ENCODE measurements around the gene MLN. TPM values are rescaled to one million over a fixed set of nuclear protein-coding genes. Genes with fewer than 3 reads are reported as not detected.

MLN gene
- total and polyA plus RNA-seq, 2 donors (not counting 3 experiments of a cell fraction or from before 2014, with no cell fraction given) = not detected

DNA sequence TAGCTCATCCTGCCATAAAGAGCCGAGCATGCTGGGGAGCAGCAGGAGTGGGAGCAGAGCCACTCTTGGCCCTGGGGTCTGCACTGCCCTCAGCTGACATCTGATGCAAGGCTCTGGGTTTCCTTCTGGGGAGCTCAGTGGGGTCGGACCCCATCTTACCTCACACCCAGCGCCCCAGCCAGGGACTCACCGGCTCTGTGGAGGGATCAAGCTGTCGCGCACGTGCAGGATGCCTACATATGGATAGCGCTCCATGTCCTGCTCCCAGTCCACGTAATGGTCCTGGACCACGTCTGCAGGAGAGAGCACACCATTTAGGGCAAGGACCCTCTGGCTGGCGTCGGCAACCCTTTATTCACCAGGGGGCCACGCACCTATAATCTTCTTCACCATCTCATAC, 27.0 kb downstream of the MLN start:
- no peaks in the 10 kb centered on the region for H4K20me1 ChIP-seq (replicated peaks; ENCODE audit: control insufficient read depth, extremely low read depth, insufficient read depth, low read length)
- H3K9ac ChIP-seq (replicated peaks; ENCODE audit: extremely low read depth, insufficient read depth, low read length) = no peak overlapping the region
- no peaks in the 10 kb centered on the region for H3K9me1 ChIP-seq (replicated peaks; ENCODE audit: control insufficient read depth, extremely low read depth, insufficient read depth, low read length)
- ChIA-PET CTCF (no interaction called here), POLR2A (no interaction called here)
- no peak overlapping the region for H3K27ac ChIP-seq (ENCODE audit: insufficient read depth, low read depth, low read length)
- BruUV-seq (replicated peaks) = no TSS peak
- H3K27me3 ChIP-seq (ENCODE audit: control insufficient read depth in 2 of 2, insufficient read depth in 2 of 2, low read length in 2 of 2) = no peaks in the 10 kb centered on the region
- H3K4me2 ChIP-seq (ENCODE audit: insufficient read depth, low read length) = no peak overlapping the region
- H2AFZ ChIP-seq (ENCODE audit: low read depth, low read length) = no peak overlapping the region
- no peak for FAIRE-seq
- intact Hi-C loops (cut with micrococcal nuclease) (no loop called here), dilution Hi-C loops (cut with MboI; ENCODE audit: extremely low pct_ligation_motif_present, low sequenced_read_pairs) (no loop called here)
- no peak overlapping the region for H3K4me3 ChIP-seq (replicated peaks in 1 of 3; ENCODE audit: insufficient read depth in 1 of 3, low read depth in 1 of 3, low read length in 3 of 3)
- TF ChIP-seq, protein P1, sequence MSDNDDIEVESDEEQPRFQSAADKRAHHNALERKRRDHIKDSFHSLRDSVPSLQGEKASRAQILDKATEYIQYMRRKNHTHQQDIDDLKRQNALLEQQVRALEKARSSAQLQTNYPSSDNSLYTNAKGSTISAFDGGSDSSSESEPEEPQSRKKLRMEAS (IDR thresholded peaks at IDR 0.05; ENCODE audit: insufficient read depth, insufficient read length) = no peak
- TF ChIP-seq JUN (IDR thresholded peaks at IDR 0.05; ENCODE audit: borderline replicate concordance, insufficient read depth, insufficient read length, low read depth) (no peak), FOS (IDR thresholded peaks at IDR 0.05; ENCODE audit: borderline replicate concordance, insufficient read depth, low read length) (no peak), POLR2AphosphoS5 (IDR thresholded peaks at IDR 0.05; ENCODE audit: insufficient read depth, low read depth, low read length) (no peak), MYC (IDR thresholded peaks at IDR 0.05; ENCODE audit: low read depth, low read length) (no peak), GATA2 (IDR thresholded peaks at IDR 0.05; ENCODE audit: insufficient read depth, insufficient read length, low read depth, low read length) (no peak), EZH2 (IDR thresholded peaks at IDR 0.05; ENCODE audit: borderline replicate concordance, low read depth, low read length, severe bottlenecking) (no peak), POLR2A (IDR thresholded peaks at IDR 0.05; ENCODE audit: low read depth, low read length) (no peak)
- TF ChIP-seq, protein P2, sequence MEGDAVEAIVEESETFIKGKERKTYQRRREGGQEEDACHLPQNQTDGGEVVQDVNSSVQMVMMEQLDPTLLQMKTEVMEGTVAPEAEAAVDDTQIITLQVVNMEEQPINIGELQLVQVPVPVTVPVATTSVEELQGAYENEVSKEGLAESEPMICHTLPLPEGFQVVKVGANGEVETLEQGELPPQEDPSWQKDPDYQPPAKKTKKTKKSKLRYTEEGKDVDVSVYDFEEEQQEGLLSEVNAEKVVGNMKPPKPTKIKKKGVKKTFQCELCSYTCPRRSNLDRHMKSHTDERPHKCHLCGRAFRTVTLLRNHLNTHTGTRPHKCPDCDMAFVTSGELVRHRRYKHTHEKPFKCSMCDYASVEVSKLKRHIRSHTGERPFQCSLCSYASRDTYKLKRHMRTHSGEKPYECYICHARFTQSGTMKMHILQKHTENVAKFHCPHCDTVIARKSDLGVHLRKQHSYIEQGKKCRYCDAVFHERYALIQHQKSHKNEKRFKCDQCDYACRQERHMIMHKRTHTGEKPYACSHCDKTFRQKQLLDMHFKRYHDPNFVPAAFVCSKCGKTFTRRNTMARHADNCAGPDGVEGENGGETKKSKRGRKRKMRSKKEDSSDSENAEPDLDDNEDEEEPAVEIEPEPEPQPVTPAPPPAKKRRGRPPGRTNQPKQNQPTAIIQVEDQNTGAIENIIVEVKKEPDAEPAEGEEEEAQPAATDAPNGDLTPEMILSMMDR (IDR thresholded peaks at IDR 0.05; ENCODE audit: extremely low read depth in 1 of 2, insufficient read depth in 1 of 2, low read depth in 1 of 2, low read length in 2 of 2) = no peak
- H3K36me3 ChIP-seq (ENCODE audit: control insufficient read depth in 2 of 2, extremely low read depth in 1 of 2, insufficient read depth in 2 of 2, low read length in 2 of 2) = peaks cover 36 to 54% of the 10 kb centered on the region in 2 experiments
- H3K9me3 ChIP-seq (replicated peaks; ENCODE audit: control insufficient read depth, insufficient read depth, low read length) = no peaks in the 10 kb centered on the region
- H3K79me2 ChIP-seq (ENCODE audit: control insufficient read depth, insufficient read depth, low read length) = peaks cover 3% of the 10 kb centered on the region
- DNase-seq (ENCODE audit: low read depth, low spot score) = no peak
- peaks cover 45% of the 10 kb centered on the region for H3K4me1 ChIP-seq (ENCODE audit: control insufficient read depth, extremely low read depth, insufficient read depth, low read length)
